ENCODE results near the gene MCF2L.
"Not testable (repeated sequence)": the region's sequence is repeated elsewhere in the genome, so short reads cannot be mapped to it uniquely, and the experiment has no call there.

Gene MCF2L

DNA sequence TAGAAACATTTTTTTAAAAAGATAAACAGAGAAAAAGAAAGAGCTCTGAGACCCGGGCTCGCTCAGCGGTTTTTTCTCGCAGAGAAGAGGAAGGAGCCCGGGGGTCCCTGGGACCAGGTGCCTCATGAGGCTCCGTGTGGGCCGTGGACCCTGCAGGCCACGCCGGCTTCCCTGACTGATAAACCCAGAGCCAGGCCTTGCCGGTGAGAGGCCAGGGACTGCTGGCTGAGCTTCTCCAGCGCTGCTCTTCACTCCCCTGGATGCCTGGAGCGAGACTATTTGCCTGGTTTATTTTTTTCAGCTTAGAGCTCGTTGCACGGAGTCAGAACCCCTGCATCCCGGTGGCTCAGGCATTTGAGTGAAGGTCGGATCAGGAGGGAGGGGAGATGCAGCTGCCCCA is 83.2 kb downstream of the MCF2L start:
- no peak for DNase-seq (ENCODE audit: low read depth)

DNA sequence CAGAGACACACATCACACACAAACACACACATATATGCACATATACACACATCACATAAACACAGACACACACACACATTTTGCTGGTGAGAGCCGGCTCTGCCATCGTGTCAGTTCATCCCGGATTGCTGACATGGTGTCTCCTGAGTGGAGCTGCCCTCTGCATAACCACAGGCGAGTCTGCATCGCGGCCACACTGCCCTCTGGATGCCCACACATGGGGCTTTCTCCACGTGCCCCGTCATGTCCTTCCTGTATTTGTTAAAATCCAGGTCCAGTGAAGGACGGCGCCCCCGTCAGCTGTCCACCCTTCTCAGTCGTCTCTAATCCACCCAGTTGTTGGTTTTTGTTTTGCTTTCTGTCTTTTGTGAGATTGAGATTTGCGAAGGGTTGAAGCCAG is 84.0 kb downstream of the MCF2L start:
- no peak for DNase-seq (ENCODE audit: low read depth)

DNA sequence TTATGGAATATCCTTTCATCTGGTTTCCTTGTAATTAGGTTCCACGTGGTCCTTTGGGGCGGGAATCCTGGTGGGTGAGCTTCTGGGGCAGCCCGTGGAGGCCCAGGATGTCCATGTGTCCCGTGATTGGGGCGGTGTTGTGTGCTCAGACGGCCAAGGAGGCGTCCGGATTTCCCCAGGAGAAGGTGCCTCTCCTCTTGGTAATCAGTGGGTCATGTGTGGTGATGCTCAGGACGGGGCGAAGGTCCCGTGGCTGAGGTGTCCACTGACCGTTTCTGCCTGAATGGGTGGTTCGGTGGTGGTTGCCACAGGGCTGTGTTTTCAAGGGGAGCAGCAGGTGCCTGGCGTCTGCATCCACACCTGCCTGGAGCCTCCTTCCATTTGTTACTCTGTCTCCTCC is 84.4 kb downstream of the MCF2L start:
- DNase-seq (ENCODE audit: low read depth) = no peak

DNA sequence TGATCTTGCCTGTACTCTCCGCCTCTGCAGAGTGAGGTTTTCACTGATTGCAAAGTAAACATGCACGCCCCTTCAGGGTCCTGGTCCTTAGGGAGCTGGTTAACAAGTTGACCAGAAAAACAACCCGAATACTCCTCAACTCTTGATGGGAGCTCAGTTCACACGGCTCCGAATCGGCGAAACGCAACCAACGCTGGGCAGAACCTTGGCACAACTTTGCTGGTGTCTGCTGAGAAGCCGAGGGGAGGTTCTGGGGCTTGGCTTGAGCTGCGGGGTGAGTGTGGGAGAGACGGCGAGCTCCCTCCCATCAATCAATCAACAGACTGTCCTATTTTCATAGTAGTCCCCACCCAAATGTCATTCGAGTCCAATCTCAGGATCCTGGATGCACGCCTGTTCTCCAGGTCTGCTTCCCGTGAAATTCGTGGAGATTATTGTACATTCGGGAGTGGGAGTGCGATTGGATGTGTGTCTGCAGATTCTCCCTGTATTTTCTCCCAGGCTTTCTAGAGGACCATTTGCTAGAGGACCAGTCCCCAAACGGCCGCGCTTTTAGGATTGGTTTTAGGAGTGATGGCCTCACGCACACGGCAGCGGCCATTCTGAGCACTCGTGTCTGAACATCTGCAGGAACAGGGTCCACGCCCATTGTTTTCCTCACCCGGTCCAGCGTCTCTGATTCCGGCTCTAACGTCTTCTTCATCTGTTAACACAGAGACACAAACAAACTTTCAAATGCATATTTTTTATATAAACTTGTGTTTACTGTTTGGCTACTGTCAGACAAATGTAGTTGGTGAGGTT is 85.0 kb downstream of the MCF2L start:
- no peak for DNase-seq (ENCODE audit: low read depth)

DNA sequence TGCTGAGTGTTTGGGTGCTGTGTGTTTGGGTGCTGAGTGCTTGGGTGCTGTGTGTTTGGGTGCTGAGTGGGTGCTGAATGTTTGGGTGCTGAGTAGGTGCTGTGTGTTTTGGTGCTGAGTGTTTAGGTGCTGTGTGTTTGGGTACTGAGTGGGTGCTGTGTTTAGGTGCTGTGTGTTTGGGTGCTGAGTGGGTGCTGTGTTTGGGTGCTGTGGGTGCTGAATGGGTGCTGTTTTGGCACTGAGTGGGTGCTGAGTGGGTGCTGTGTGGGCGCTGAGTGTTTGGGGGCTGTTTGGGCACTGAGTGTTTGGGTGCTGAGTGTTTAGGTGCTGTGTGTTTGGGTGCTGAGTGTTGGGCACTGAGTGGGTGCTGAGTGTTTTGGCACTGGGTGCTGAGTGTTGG is 88.1 kb downstream of the MCF2L start:
- no peak for DNase-seq (ENCODE audit: low read depth)

DNA sequence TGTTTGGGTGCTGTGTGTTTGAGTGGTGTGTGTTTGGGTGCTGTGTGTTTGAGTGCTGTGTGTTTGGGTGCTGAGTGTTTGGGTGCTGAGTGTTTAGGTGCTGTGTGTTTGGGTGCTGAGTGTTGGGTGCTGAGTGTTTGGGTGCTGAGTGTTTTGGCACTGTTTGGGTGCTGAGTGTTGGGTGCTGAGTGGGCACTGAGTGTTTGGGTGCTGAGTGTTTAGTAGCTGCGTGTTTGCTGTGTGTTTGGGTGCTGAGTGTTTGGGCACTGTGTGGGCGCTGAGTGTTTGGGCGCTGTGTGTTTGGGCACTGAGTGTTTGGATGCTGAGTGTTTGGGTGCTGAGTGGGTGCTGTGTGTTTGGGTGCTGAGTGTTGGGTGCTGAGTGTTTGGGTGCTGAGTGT is 88.5 kb downstream of the MCF2L start:
- not testable (repeated sequence) for DNase-seq (ENCODE audit: low read depth)

DNA sequence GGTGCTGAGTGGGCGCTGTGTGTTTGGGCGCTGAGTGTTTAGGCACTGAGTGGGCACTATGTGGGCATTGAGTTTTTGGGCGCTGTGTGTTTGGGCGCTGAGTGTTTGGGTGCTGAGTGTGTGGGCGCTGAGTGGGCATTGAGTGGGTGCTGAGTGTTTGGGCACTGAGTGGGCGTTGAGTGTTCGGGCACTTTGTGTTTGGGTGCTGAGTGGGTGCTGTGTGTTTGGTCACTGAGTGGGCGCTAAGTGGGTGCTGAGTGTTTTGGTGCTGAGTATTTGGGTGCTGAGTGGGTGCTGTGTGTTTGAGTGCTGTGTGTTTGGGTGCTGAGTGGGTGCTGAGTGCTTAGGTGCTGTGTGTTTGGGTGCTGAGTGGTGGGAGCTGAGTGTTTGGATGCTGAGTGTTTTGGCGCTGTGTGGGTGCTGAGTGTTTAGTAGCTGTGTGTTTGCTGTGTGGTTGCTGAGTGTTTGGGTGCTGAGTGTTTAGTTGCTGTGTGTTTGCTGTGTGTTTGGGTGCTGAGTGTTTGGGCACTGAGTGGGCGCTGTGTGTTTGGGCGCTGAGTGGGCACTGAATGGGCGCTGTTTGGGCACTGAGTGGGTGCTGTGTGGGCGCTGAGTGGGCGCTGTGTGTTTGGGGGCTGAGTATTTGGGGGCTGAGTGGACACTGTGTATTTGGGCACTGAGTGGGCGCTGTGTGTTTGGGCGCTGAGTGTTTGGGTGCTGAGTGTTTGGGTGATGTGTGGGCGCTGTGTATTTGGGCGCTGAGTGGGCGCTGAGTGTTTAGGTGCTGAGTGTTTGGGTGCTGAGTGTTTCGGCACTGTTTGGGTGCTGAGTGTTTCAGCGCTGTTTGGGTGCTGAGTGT is 89.3 kb downstream of the MCF2L start:
- DNase-seq (ENCODE audit: low read depth) = no peak

DNA sequence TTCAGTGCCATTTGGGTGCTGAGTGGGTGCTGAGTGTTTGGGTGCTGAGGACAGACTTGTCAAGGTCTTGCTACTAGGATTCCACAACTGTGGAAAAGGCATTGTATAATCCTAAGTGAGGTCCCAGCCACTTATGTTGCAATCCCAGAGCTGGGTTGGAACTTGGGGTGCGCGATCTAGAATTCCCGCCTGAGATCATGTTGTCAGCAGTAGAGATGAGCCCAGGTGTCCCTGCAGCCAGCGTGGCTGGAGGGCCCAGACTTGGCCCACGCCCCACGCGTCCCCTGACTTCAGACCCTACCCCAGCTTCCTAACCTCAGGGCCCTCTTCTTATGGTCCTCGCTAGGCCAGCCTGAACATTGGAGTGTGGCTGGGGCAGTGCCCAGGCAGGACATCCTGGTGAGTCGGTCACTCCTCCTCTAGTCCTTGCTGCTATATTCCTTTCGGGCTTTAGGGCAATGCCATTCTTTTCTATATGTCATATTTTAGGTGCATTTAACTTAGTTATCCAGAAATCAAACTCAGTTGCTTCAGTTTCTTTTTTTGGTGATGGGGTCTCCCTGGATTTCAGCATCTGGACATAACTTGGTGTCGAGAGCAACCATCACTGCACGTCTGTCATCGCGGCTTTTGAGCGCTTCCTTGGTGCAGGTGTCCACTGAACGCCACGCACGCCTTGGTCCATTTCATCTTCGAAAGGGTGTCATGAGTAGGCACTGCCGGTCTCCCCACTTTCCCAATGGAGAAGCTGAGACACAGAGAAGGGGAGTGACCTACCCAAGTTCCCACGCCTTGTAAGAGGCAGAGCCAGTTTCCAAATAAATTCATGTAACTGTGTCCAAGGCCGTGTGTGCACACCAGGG is 90.2 kb downstream of the MCF2L start:
- DNase-seq (ENCODE audit: low read depth) = no peak

DNA sequence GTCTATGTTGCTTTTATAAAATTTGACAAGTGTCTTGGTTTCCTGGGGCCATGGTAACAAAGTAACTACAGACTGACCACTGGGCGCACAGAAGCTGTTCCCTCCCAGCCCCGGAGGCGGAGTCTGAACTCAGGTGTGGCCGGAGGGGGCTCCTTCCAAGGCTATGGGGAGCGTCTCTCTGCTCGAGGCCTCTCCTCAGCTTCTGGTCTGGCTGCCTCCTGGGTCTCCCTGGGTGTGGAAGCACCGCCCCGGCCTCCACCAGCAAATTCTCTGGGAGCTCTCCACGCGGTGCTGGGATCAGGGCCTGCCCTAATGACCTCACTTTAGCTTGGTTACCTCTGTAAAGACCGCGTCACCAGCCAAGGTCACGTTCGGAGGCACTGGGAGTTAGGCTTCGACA is 90.9 kb downstream of the MCF2L start:
- no peak for DNase-seq (ENCODE audit: low read depth)

DNA sequence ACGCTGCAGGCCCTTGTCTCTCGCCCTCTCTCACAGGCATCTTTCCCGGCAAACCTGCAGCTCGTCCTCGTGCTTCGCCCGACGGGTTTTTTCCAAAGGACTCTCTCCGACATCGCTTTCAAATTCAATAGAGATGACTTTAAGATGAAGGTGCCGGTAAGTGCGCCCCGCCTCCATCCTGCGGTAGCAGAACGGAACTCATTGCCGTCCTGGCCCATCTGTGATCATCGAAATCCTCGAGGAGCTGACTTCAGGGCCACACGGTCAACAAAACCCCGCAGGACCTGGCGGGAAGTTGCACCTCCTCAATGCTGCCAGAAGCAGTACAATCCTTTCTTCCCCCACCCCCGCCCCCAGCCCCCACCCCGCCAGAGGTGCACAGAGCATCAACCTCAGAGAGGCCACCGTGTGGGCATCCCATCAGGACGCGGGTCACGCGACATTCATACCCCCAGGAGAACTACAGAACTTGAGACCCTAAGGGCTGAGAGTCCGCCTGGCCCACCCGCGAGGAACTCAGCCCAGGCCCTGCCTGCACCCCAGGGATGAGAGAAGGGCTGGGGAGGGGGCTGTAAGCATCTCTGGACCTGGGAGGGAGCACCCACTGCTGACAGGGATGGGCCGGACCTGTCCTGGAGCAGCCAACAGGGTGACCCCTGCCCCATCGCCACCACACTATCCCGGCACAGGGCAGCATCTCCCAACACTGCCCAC is 91.7 kb downstream of the MCF2L start:
- no peak for DNase-seq (ENCODE audit: low read depth)

DNA sequence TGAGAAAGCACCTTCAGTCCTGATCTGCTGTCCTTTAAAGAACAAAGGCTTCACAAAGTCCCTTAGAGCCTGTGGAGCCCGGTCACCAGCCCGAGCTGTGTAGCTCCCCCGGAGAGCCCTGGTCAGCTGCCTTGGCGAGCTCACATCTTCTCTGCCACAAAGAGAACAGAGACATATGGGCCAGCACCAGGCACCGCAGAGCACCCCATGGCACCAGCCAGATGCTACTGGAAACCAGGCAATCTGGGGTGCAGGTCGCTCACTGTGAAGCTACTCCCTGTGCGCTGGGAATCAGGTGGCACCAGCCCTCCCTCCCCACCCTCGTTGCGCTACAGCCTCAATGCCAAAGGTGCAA is 92.2 kb downstream of the MCF2L start:
- no peak for DNase-seq (ENCODE audit: low read depth)

DNA sequence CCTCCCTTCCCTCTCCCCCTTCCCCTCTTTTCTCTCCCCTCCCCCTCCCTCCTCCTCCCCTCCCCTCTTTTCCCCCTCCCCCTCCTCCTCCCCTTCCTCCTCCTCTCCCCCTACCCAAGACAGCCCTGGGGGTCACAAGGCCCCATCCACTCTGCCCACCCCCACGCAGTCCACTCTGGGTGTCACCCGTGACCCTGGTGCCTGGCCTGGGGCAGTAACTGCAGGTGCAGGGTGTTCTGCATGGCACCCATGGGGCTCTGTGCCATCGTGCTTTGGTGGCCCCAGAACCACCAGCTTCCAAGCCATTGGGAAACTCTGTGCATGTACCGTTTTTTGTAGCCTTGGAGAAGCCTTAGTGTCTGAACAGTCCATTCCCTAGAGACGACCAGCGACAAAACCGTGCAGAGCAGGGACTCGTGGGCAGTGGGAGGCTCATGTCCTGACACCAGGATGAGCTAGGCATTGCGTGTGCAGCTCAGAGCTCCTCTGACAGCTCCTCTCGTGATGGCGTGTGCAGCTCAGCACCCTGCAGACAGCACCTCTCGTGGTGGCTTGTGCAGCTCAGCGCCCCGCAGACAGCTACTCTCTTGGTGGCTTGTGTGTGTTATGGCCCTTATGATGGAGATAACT is 92.9 kb downstream of the MCF2L start:
- no peak for DNase-seq (ENCODE audit: low read depth)

DNA sequence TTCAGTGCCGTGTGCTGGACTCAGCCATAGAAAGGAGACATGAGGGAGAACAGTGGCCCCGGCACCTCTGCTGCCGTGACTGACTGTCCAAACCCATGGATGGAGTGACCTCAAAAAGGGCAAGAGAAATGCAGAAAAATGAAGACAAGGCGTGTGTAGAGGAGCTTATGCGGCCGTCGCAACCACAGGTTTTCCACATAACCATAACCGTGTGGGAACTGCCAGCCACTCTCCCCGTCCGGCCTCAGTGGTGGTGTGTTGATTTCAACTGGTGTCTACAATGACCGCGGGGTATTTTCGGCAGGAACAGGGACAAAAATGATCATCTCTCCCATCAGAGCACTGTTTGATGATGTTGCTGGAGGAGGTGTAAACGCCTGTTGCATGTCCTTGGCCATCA is 93.7 kb downstream of the MCF2L start:
- DNase-seq (ENCODE audit: low read depth) = no peak

DNA sequence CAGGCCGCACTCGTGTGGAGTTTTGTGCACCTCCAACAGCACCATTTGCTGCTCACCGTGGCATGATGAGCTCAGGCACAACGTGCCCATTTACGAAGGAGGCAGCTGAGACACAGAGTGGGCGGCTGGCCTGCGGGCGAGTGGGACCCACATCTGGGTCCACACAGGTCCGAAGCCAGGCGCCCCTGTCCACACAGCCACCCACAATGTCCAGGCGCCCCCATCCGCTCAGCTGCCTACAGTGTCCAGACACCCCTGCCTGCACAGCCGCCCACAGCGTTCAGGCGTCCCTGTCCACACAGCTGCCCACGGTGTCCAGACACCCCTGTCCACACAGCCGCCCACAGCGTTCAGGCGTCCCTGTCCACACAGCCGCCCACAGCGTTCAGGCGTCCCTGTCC is 94.1 kb downstream of the MCF2L start:
- no peak for DNase-seq (ENCODE audit: low read depth)

DNA sequence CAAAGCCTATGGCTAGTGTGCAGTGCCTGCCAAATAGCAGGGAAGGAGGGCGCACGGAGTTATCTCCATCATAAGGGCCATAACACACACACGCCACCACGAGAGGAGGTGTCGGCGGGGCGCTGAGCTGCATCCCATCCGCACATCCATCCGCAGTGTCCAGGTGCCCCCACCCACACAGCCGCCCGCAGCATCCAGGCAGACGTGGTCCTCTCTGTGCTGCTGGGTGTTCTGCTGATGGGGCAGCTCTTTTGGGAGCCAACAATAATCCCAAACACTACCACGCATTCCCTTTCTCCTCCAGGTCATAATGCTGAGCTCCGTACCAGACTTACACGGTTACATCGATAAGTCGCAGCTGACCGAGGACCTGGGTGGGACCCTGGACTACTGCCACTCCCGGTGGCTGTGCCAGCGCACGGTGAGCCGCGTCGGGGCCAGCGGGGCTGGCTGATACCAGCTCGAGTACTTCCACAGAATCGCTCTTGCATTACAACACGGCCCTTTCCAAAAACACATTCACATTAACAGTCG is 95.1 kb downstream of the MCF2L start:
- DNase-seq (ENCODE audit: low read depth) = no peak

DNA sequence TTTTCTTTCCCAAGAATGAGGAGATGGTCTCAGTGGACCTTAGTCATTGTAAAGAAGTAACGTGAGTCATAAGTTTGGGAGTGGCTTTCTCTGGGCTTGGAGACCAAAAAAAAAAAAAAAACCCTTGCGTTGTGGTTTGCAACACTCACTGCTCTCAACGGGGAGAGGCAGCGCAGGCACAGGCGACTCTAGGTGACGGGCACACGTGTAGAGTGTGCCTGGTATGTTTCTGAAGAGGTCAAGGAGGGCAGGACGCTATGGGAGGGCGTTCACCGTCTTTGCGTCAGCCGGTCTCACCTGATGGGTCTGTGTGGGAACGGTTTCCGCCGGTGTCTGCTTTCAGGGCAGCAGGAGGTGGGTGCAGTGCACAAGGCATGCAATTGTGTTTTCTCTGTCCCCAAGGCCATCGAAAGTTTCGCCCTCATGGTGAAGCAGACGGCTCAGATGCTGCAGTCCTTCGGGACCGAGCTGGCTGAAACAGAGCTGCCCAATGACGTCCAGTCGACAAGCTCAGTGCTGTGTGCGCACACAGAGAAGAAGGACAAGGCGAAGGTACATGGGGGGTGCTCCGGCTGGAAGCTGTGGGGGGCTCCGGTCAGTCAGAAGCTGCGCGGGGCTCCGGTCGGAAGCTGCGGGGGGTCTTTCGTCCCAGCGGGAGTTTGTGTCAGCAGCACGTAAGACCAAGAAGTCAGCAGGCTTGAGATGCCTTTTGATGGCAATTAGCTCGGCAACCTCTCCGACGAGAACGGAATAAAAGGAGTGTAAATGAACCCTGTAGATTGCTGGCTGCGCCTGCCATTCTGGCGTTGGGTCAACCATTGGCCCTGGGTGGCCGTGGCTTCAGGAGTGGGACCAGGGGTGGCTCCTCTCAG is 95.8 kb downstream of the MCF2L start:
- DNase-seq (ENCODE audit: low read depth) = peak; percentile 56

DNA sequence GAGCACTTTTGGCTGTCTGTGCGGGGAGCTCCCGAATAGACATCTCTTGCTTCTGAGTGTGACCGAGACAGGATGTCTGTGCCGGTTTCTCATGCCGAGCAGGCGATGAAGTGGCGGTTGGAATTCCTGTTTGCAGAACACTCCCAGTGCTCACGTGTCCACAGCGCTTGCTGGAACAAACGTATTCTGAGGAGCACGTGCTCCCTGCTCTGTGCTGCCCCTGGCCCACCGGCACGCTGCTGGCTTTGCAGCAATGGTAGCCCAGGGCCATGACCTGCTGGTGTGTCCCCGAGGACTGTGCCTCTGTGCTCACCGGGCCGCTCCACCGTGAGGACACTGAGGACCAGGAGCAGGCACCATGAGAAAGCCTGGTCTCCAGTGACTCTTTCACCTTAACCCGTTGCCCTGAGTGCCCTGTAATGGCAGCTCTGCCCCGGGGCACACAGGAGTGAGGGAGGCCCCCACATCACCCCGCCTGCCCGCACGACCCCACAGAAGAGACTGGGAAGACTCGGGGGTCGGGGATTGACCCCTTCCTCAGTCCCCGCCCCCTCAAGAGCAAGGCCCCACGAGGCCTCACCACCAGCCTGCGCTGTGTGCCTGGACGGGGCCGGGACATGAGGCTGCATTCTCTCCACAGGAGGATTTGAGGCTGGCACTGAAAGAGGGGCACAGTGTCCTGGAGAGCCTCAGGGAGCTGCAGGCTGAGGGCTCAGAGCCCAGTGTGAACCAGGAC is 96.6 kb downstream of the MCF2L start:
- DNase-seq (ENCODE audit: low read depth) = no peak

DNA sequence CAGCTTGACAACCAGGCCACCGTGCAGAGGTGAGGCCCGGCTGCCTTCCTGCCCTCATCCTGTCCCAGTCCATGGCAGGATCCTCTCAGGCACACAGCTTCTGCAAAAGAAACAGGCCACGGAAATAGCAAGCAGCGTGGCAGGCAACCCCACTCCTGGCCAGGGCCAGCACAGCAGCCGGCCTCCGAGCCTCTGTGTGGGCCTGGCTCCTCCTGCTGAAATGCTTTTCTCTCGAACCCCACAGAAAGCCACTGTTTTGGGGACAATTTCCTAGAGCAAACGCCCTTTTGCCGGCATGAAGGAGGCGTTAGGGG is 97.1 kb downstream of the MCF2L start:
- no peak for DNase-seq (ENCODE audit: low read depth)

DNA sequence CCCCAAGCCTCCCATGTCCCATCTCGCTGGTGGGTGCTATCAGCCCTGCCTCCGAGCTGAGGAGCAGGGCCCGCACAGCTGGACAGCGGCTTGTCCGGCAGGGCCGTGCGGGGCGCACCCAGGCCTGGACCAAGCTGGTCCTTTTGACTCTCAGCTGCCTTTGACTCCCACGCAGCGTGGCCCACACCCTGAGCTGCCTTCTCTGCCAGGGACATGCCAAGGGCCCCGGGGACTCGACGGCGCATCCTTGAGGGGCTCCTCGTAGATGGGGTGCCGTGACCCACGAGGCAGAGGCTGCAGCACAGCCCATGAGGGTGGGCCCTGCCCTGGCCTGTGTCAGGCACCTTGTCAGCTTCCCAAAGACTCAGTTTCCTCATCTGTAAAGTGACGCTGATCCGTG is 97.7 kb downstream of the MCF2L start:
- no peak for DNase-seq (ENCODE audit: low read depth)
